ENCODE results near the gene PCDHAC2. TPM values are rescaled to one million over a fixed set of nuclear protein-coding genes. Genes with fewer than 3 reads are reported as not detected.
A peak's percentile ranks its signal among the peaks of the same experiment; 100 is the strongest.

The PCDHAC2 gene, protein sequence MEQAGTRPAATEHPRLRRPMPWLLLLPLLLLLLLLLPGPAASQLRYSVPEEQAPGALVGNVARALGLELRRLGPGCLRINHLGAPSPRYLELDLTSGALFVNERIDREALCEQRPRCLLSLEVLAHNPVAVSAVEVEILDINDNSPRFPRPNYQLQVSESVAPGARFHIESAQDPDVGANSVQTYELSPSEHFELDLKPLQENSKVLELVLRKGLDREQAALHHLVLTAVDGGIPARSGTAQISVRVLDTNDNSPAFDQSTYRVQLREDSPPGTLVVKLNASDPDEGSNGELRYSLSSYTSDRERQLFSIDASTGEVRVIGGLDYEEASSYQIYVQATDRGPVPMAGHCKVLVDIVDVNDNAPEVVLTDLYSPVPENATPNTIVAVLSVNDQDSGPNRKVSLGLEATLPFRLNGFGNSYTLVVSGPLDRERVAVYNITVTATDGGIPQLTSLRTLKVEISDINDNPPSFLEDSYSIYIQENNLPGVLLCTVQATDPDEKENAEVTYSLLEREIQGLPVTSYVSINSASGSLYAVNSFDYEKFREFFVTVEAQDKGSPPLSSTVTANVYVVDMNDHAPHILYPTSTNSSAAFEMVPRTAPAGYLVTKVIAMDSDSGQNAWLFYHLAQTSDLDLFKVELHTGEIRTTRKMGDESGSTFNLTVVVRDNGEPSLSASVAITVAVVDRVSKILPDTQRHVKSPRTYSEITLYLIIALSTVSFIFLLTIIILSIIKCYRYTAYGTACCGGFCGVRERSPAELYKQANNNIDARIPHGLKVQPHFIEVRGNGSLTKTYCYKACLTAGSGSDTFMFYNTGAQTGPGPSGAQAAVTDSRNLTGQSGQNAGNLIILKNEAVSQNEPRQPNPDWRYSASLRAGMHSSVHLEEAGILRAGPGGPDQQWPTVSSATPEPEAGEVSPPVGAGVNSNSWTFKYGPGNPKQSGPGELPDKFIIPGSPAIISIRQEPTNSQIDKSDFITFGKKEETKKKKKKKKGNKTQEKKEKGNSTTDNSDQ
- polyA plus RNA-seq (2011; rRNA removed) (5.3 and 6.3 TPM in 2 replicates), polyA plus RNA-seq (2017; fragmentation: RNase III; extraction: RNeasy Plus Mini Kit Qiagen cat#74134 plus additional on column Dnase treatment) (1.1 to 1.2 TPM (median 1.2 TPM) in 3 replicates), polyA minus RNA-seq (2011; rRNA and poly(A)+ RNA removed) (17.9 and 18.7 TPM in 2 replicates)
- polyA plus RNA-seq (2012; cell fraction: cytosol; rRNA removed): 1.8 and 2.6 TPM in 2 replicates
- 1.8 and 2.7 TPM in 2 replicates for polyA plus RNA-seq (2012; cell fraction: nucleus; rRNA removed)

DNA sequence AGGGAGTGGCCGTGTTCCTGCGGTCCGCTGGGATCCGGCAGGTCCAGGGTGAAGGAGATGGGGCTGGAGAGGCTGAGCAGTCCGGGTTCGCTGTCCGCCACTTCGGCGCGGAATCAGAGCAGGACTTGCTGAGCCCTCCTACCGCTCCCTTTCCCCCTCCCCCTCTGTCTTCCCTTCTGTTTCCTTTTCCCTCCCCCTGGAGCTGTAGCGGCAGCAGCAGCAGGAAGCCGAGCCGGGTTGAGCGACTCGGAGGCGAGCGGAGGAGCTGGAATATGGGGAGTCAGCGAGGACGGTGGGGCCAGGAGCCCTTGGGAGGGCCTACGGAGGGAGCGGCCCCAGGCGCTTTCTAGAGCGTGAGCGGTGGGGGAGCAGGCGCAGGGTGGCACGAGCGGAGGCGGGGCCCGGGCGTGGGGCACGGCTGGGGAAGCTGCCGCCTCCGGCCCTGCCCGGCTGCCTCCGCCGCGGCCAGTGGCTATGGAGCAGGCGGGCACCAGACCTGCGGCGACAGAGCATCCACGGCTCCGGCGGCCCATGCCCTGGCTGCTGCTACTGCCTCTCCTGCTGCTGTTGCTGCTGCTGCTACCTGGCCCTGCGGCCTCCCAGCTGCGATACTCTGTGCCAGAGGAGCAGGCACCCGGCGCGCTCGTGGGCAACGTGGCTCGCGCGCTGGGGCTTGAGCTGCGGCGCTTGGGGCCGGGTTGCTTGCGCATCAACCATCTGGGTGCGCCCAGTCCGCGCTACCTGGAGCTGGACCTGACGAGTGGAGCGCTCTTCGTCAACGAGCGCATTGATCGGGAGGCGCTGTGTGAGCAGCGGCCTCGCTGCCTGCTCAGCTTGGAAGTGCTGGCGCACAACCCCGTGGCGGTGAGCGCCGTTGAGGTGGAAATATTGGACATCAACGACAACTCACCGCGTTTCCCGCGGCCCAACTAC lies at the start of gene PCDHAC2:
Gene PCDHAC2, plus strand, starts transcription at position 184 of the 933 bp plus-strand sequence. Its CDS starts 291 bp downstream, at position 475.
- TF ChIP-seq TFCP2L1 (CRISPR knock-in tag; IDR thresholded peaks at IDR 0.05): no peak
- peak in 1 of 2 experiments; percentile 42; a peak in 2 of 5 replicates for TF ChIP-seq JUN (IDR thresholded peaks at IDR 0.05)
- TF ChIP-seq, protein P1, sequence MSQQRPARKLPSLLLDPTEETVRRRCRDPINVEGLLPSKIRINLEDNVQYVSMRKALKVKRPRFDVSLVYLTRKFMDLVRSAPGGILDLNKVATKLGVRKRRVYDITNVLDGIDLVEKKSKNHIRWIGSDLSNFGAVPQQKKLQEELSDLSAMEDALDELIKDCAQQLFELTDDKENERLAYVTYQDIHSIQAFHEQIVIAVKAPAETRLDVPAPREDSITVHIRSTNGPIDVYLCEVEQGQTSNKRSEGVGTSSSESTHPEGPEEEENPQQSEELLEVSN (IDR thresholded peaks at IDR 0.05; ENCODE audit: borderline replicate concordance, low read depth): 0 out of 2 replicates have a peak, but pooled peaks have one; percentile 32
- no peak for TF ChIP-seq CHD2 (IDR thresholded peaks at IDR 0.05; ENCODE audit: low read length, partially characterized antibody)
- TF ChIP-seq POLR2A (IDR thresholded peaks at IDR 0.05; ENCODE audit: low read length): peak; percentile 28
- TF ChIP-seq EHMT2 (IDR thresholded peaks at IDR 0.05; ENCODE audit: low read depth): no peak
- TF ChIP-seq, protein P2, sequence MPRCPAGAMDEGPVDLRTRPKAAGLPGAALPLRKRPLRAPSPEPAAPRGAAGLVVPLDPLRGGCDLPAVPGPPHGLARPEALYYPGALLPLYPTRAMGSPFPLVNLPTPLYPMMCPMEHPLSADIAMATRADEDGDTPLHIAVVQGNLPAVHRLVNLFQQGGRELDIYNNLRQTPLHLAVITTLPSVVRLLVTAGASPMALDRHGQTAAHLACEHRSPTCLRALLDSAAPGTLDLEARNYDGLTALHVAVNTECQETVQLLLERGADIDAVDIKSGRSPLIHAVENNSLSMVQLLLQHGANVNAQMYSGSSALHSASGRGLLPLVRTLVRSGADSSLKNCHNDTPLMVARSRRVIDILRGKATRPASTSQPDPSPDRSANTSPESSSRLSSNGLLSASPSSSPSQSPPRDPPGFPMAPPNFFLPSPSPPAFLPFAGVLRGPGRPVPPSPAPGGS (IDR thresholded peaks at IDR 0.05): no peak
- TF ChIP-seq BHLHE40 (IDR thresholded peaks at IDR 0.05; ENCODE audit: low read depth, low read length): peak; percentile 55; the same call in 1 of the 2 replicates
- 0 out of 3 replicates have a peak, but pooled peaks have one; percentile 6 for TF ChIP-seq SMC3 (IDR thresholded peaks at IDR 0.05)
- TF ChIP-seq CBX2 (IDR thresholded peaks at IDR 0.05; ENCODE audit: borderline replicate concordance, low read depth): no peak
- no peak for TF ChIP-seq RAD21 (conservative IDR thresholded peaks at IDR 0.05 in 1 of 2, IDR thresholded peaks at IDR 0.05 in 1 of 2)
- no peak for TF ChIP-seq ZSCAN20 (CRISPR knock-in tag; IDR thresholded peaks at IDR 0.05)
- TF ChIP-seq JUNB (IDR thresholded peaks at IDR 0.05): no peak
- TF ChIP-seq, protein P3, sequence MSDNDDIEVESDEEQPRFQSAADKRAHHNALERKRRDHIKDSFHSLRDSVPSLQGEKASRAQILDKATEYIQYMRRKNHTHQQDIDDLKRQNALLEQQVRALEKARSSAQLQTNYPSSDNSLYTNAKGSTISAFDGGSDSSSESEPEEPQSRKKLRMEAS (IDR thresholded peaks at IDR 0.05): peak; percentile 48; the same call in 1 of the 2 replicates
- no peaks in the 10 kb centered on the region for H3K9me3 ChIP-seq
- ChIA-PET POLR2A (interaction anchor here (0.8 to 1.9 kb wide), 2 partner anchors 35 to 73 kb away, joined by 3 to 5 read pairs; no protein-coding TSS in a partner anchor), CTCF (interaction anchor here (0.9 to 3.2 kb wide), 8 partner anchors 13 to 160 kb away, joined by 3 to 18 read pairs (median 5); partner anchors contain the start of genes PCDHA4, PCDHA5 and PCDHAC1)
- peak; percentile 41 to 68 for DNase-seq (ENCODE audit: low read depth in 1 of 2, low spot score in 1 of 2)
- ATAC-seq: peak; percentile 86 to 92
- no peak for FAIRE-seq
- WGBS (ENCODE audit: missing lambda C conversion rate): 35% methylated on average over 60 of the region's 80 CpGs
- H3K4me2 ChIP-seq: peak within 1 kb of the TSS; percentile 77
- H3K27ac ChIP-seq: peak within 1 kb of the TSS; percentile 76 to 90
- peak within 1 kb of the TSS; percentile 53 for H3K4me3 ChIP-seq
- peaks cover 7% of the 10 kb centered on the region; the same call in 1 of the 3 replicates for H3K4me1 ChIP-seq

DNA sequence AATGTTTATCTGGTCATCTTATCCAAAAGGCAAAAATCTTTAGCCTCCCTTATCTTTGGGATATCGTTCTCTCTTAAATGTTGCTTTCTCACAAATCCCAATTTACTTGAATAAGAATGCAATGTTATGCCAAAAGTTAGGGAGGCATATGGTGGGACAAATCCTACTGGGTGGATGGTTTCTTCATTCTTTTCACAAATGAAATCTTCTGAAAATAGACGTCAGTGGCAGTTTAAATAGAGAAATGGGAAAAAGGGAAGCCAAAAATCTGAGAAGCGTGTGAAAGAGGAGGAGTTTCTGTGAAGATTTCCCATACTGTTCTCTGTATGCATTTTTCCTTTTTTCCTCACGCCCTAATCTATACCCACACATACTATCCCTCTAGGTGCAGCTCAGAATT lies 42.7 kb upstream of the PCDHAC2 start:
- FAIRE-seq (no peak), DNase-seq (ENCODE audit: low read depth in 1 of 2, low spot score in 1 of 2) (no peak), ATAC-seq (no peak)
- H3K4me1 ChIP-seq: 0 out of 3 replicates have a peak, but pooled peaks cover 4% of the 10 kb centered on the region
- H3K9me3 ChIP-seq: no peaks in the 10 kb centered on the region
- WGBS (ENCODE audit: missing lambda C conversion rate): 22% methylated on average over 4 of the region's 4 CpGs
- ChIA-PET CTCF (interaction anchor here (0.6 kb wide), 1 partner anchor 48 kb away, joined by 3 read pairs; no protein-coding TSS in a partner anchor), POLR2A (no interaction called here)
- H3K4me2 ChIP-seq: no peak overlapping the region
- H3K4me3 ChIP-seq: no peak overlapping the region
- no peak overlapping the region for H3K27ac ChIP-seq
- TF ChIP-seq FOSL2 (IDR thresholded peaks at IDR 0.05) (no peak), FOSL2 (CRISPR knock-in tag; IDR thresholded peaks at IDR 0.05) (no peak), EP300 (IDR thresholded peaks at IDR 0.05) (no peak), HOXA7 (CRISPR knock-in tag; IDR thresholded peaks at IDR 0.05) (no peak), RAD21 (conservative IDR thresholded peaks at IDR 0.05 in 1 of 2, IDR thresholded peaks at IDR 0.05 in 1 of 2) (no peak), POLR2A (IDR thresholded peaks at IDR 0.05; ENCODE audit: low read length) (no peak), NR3C1 (IDR thresholded peaks at IDR 0.05) (no peak), KDM5A (IDR thresholded peaks at IDR 0.05) (no peak), SMC3 (IDR thresholded peaks at IDR 0.05) (no peak), TP53 (CRISPR knock-in tag; IDR thresholded peaks at IDR 0.05) (no peak), HOXB13 (CRISPR knock-in tag; IDR thresholded peaks at IDR 0.05; ENCODE audit: low read depth) (no peak), FOSB (CRISPR knock-in tag; IDR thresholded peaks at IDR 0.05) (no peak), ZC3H11A (IDR thresholded peaks at IDR 0.05) (no peak), NPAS2 (CRISPR knock-in tag; IDR thresholded peaks at IDR 0.05; ENCODE audit: borderline replicate concordance) (no peak), ZNF302 (CRISPR knock-in tag; IDR thresholded peaks at IDR 0.05) (no peak)
- TF ChIP-seq, protein P4, sequence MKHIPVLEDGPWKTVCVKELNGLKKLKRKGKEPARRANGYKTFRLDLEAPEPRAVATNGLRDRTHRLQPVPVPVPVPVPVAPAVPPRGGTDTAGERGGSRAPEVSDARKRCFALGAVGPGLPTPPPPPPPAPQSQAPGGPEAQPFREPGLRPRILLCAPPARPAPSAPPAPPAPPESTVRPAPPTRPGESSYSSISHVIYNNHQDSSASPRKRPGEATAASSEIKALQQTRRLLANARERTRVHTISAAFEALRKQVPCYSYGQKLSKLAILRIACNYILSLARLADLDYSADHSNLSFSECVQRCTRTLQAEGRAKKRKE (CRISPR knock-in tag; IDR thresholded peaks at IDR 0.05; ENCODE audit: low read depth): no peak
- TF ChIP-seq, protein P2 (IDR thresholded peaks at IDR 0.05): no peak

Data from A549 (cell line).